ENCODE data around the gene UNC5CL. TPM values are rescaled to one million over a fixed set of nuclear protein-coding genes. Genes with fewer than 3 reads are reported as not detected.

UNC5CL gene
- total and polyA plus RNA-seq, 2 donors (not counting 1 experiment from before 2014, with no cell fraction given): 4.5 to 4.7 TPM

- no peak for ATAC-seq (ENCODE audit: low read depth)
- Histone ChIP-seq H3K36me3 (replicated peaks in 1 of 2; ENCODE audit: control extremely low read depth in 1 of 2, control insufficient read depth in 1 of 2, extremely low read depth in 1 of 2, insufficient read depth in 2 of 2, low read length in 1 of 2) (peaks cover 0 to 2% of the 10 kb centered on the region in 2 experiments), H3K9ac (ENCODE audit: low read length) (no peak within 1 kb of the TSS), H4K20me1 (ENCODE audit: control insufficient read depth, insufficient read depth, low read length, poor library complexity, severe bottlenecking) (no peaks in the 10 kb centered on the region), H3K9me3 (ENCODE audit: control extremely low read depth in 1 of 3, control insufficient read depth in 2 of 3, insufficient read depth in 1 of 3, low read length in 2 of 3) (no peaks in the 10 kb centered on the region), H3K27ac (ENCODE audit: low read length in 2 of 2) (no peak within 1 kb of the TSS), H3K4me3 (ENCODE audit: control extremely low read depth in 1 of 5, extremely low read depth in 1 of 5, insufficient read depth in 1 of 5, low read depth in 2 of 5, low read length in 4 of 5) (no peak within 1 kb of the TSS), H3K79me2 (ENCODE audit: control insufficient read depth, insufficient read depth, low read length) (no peaks in the 10 kb centered on the region), H3K4me2 (replicated peaks; ENCODE audit: low read depth, low read length, poor library complexity, severe bottlenecking) (no peak within 1 kb of the TSS), H3K27me3 (replicated peaks in 1 of 4; ENCODE audit: control extremely low read depth in 1 of 4, control insufficient read depth in 3 of 4, insufficient read depth in 4 of 4, low read length in 3 of 4) (no peaks in the 10 kb centered on the region), H3K4me1 (ENCODE audit: control insufficient read depth in 2 of 2, insufficient read depth in 2 of 2, low read length in 2 of 2) (no peaks in the 10 kb centered on the region), H2AFZ (ENCODE audit: insufficient read depth, low read depth, low read length, poor library complexity, severe bottlenecking) (no peak within 1 kb of the TSS)
- ChIA-PET POLR2A (no interaction called here), CTCF (interaction anchor here (0.9 kb wide), 1 partner anchor 13 kb away, joined by 3 read pairs; no protein-coding TSS in a partner anchor)
- WGBS (ENCODE audit: insufficient coverage): 91% methylated on average over 10 of the region's 10 CpGs
- Mint-ChIP-seq H3K27me3 (no peaks in the 10 kb centered on the region), H3K4me3 (no peak within 1 kb of the TSS), H3K4me1 (no peaks in the 10 kb centered on the region), H3K9me3 (ENCODE audit: insufficient read depth) (no peaks in the 10 kb centered on the region), H3K27ac (no peak within 1 kb of the TSS)
- no peak for DNase-seq
- TF ChIP-seq CTCF (IDR thresholded peaks at IDR 0.05): no peak
- TF ChIP-seq EZH2 (IDR thresholded peaks at IDR 0.05; ENCODE audit: borderline replicate concordance, insufficient read depth, low read depth, low read length, poor library complexity, severe bottlenecking): no peak
- intact Hi-C loops (cut with micrococcal nuclease): no loop called here
Measured at GRCh38 chr6:41042226-41043055, 3.4 kb upstream of the UNC5CL start, which contains the start of gene TSPO2. TSS of gene TSPO2 (plus strand) at chr6:41042467. CDS start at chr6:41042986, 519 bp downstream.

GRCh38 chr6:41040940-41041536 is 2.0 kb upstream of the UNC5CL start:
- intact Hi-C loops (cut with micrococcal nuclease): no loop called here
- no peaks in the 10 kb centered on the region for H3K27me3 Mint-ChIP-seq
- H3K4me1 Mint-ChIP-seq: no peaks in the 10 kb centered on the region
- H3K4me3 ChIP-seq (ENCODE audit: control extremely low read depth in 1 of 5, extremely low read depth in 1 of 5, insufficient read depth in 1 of 5, low read depth in 2 of 5, low read length in 4 of 5): no peak overlapping the region
- no peak for ATAC-seq (ENCODE audit: low read depth)
- no peaks in the 10 kb centered on the region for H3K79me2 ChIP-seq (ENCODE audit: control insufficient read depth, insufficient read depth, low read length)
- no peak overlapping the region for H3K4me2 ChIP-seq (replicated peaks; ENCODE audit: low read depth, low read length, poor library complexity, severe bottlenecking)
- TF ChIP-seq CTCF (IDR thresholded peaks at IDR 0.05): no peak
- no peak for TF ChIP-seq EZH2 (IDR thresholded peaks at IDR 0.05; ENCODE audit: borderline replicate concordance, insufficient read depth, low read depth, low read length, poor library complexity, severe bottlenecking)
- no peak overlapping the region for H3K9ac ChIP-seq (ENCODE audit: low read length)
- no peak for DNase-seq
- WGBS (ENCODE audit: insufficient coverage): no CpG with 5 or more reads among the region's 1 CpG
- no peaks in the 10 kb centered on the region for H4K20me1 ChIP-seq (ENCODE audit: control insufficient read depth, insufficient read depth, low read length, poor library complexity, severe bottlenecking)
- H3K27ac ChIP-seq (ENCODE audit: low read length in 2 of 2): no peak overlapping the region
- H2AFZ ChIP-seq (ENCODE audit: insufficient read depth, low read depth, low read length, poor library complexity, severe bottlenecking): no peak overlapping the region
- no peaks in the 10 kb centered on the region for H3K9me3 Mint-ChIP-seq (ENCODE audit: insufficient read depth)
- H3K36me3 ChIP-seq (replicated peaks in 1 of 2; ENCODE audit: control extremely low read depth in 1 of 2, control insufficient read depth in 1 of 2, extremely low read depth in 1 of 2, insufficient read depth in 2 of 2, low read length in 1 of 2): peaks cover 0 to 2% of the 10 kb centered on the region in 2 experiments
- CTCF ChIA-PET: interaction anchor here (0.5 to 2.5 kb wide), 4 partner anchors 8 to 39 kb away, joined by 3 to 7 read pairs (median 4); no protein-coding TSS in a partner anchor
- POLR2A ChIA-PET: no interaction called here
- no peaks in the 10 kb centered on the region for H3K4me1 ChIP-seq (ENCODE audit: control insufficient read depth in 2 of 2, insufficient read depth in 2 of 2, low read length in 2 of 2)
- no peak overlapping the region for H3K4me3 Mint-ChIP-seq
- no peaks in the 10 kb centered on the region for H3K9me3 ChIP-seq (ENCODE audit: control extremely low read depth in 1 of 3, control insufficient read depth in 2 of 3, insufficient read depth in 1 of 3, low read length in 2 of 3)
- H3K27me3 ChIP-seq (replicated peaks in 1 of 4; ENCODE audit: control extremely low read depth in 1 of 4, control insufficient read depth in 3 of 4, insufficient read depth in 4 of 4, low read length in 3 of 4): no peaks in the 10 kb centered on the region
- no peak overlapping the region for H3K27ac Mint-ChIP-seq
